Measurements from ENCODE around the gene ZNF565. TPM values are rescaled to one million over a fixed set of nuclear protein-coding genes. Genes with fewer than 3 reads are reported as not detected.

ZNF565 gene
- polyA plus RNA-seq, 1 donor (not counting 4 experiments of a cell fraction or from before 2014, with no cell fraction given), result 2.3 TPM

GRCh38 chr19:36140304-36141038 lies 74.0 kb downstream of the ZNF565 start:
- Histone ChIP-seq H3K36me3 (ENCODE audit: control insufficient read depth in 2 of 2, extremely low read depth in 1 of 2, insufficient read depth in 2 of 2, low read length in 2 of 2) (peaks cover 16 to 27% of the 10 kb centered on the region in 2 experiments), H3K9ac (ENCODE audit: control insufficient read depth, extremely low read depth, insufficient read depth, low read length) (peak overlapping the region; percentile 97), H3K4me3 (ENCODE audit: control insufficient read depth in 2 of 3, extremely low read depth in 1 of 3, insufficient read depth in 2 of 3, low read depth in 1 of 3, low read length in 3 of 3) (peak overlapping the region; percentile 89 to 100 (median 99)), H3K9me1 (ENCODE audit: control insufficient read depth, extremely low read depth, insufficient read depth, low read length) (peaks cover 2% of the 10 kb centered on the region), H3K4me1 (ENCODE audit: control insufficient read depth, extremely low read depth, insufficient read depth, low read length) (peaks cover 26% of the 10 kb centered on the region), H3K27ac (ENCODE audit: control insufficient read depth, insufficient read depth, low read length) (peak overlapping the region; percentile 98), H3K4me2 (ENCODE audit: control insufficient read depth, extremely low read depth, insufficient read depth, low read depth, low read length) (peak overlapping the region; percentile 78), H3K27me3 (ENCODE audit: control insufficient read depth, extremely low read depth, insufficient read depth, low read length) (no peaks in the 10 kb centered on the region), H3K79me2 (ENCODE audit: control insufficient read depth, insufficient read depth, low read length) (peaks cover 19% of the 10 kb centered on the region), H3K9me3 (ENCODE audit: control insufficient read depth, low read depth, low read length) (no peaks in the 10 kb centered on the region), H4K20me1 (ENCODE audit: control insufficient read depth, extremely low read depth, insufficient read depth, low read length) (peaks cover 8% of the 10 kb centered on the region), H2AFZ (ENCODE audit: control insufficient read depth, low read length) (no peak overlapping the region)
- TF ChIP-seq EZH2 (IDR thresholded peaks at IDR 0.05; ENCODE audit: low read length) (no peak), CTCF (optimal IDR thresholded peaks at IDR 0.05 in 1 of 3, IDR thresholded peaks at IDR 0.05 in 1 of 3, conservative IDR thresholded peaks at IDR 0.05 in 1 of 3; ENCODE audit: extremely low read depth in 1 of 3, insufficient read depth in 2 of 3, low read length in 3 of 3) (no peak)
- dilution Hi-C loops (cut with MboI; ENCODE audit: extremely low pct_ligation_motif_present, low sequenced_read_pairs), result no loop called here
- DNase-seq (ENCODE audit: low read depth, low spot score) (no peak), FAIRE-seq (no peak)

GRCh38 chr19:36139473-36140303 lies 74.8 kb downstream of the ZNF565 start, which contains the start of gene CAPNS1:
CAPNS1 (plus strand) TSS chr19:36140066; CDS start chr19:36141012, 946 bp downstream.
- no peaks in the 10 kb centered on the region for H3K9me3 ChIP-seq (ENCODE audit: control insufficient read depth, low read depth, low read length)
- H3K27me3 ChIP-seq (ENCODE audit: control insufficient read depth, extremely low read depth, insufficient read depth, low read length), result no peaks in the 10 kb centered on the region
- peak within 1 kb of the TSS; percentile 98 for H3K27ac ChIP-seq (ENCODE audit: control insufficient read depth, insufficient read depth, low read length)
- H2AFZ ChIP-seq (ENCODE audit: control insufficient read depth, low read length), result peak within 1 kb of the TSS; percentile 82
- peaks cover 26% of the 10 kb centered on the region for H3K4me1 ChIP-seq (ENCODE audit: control insufficient read depth, extremely low read depth, insufficient read depth, low read length)
- TF ChIP-seq CTCF (optimal IDR thresholded peaks at IDR 0.05 in 1 of 3, IDR thresholded peaks at IDR 0.05 in 1 of 3, conservative IDR thresholded peaks at IDR 0.05 in 1 of 3; ENCODE audit: extremely low read depth in 1 of 3, insufficient read depth in 2 of 3, low read length in 3 of 3) (peak in 1 of 3 experiments; percentile 4), EZH2 (IDR thresholded peaks at IDR 0.05; ENCODE audit: low read length) (no peak)
- peaks cover 13 to 24% of the 10 kb centered on the region in 2 experiments for H3K36me3 ChIP-seq (ENCODE audit: control insufficient read depth in 2 of 2, extremely low read depth in 1 of 2, insufficient read depth in 2 of 2, low read length in 2 of 2)
- DNase-seq (ENCODE audit: low read depth, low spot score) (no peak), FAIRE-seq (peak; percentile 48)
- peaks cover 2% of the 10 kb centered on the region for H3K9me1 ChIP-seq (ENCODE audit: control insufficient read depth, extremely low read depth, insufficient read depth, low read length)
- peak within 1 kb of the TSS; percentile 97 for H3K4me2 ChIP-seq (ENCODE audit: control insufficient read depth, extremely low read depth, insufficient read depth, low read depth, low read length)
- dilution Hi-C loops (cut with MboI; ENCODE audit: extremely low pct_ligation_motif_present, low sequenced_read_pairs), result no loop called here
- H4K20me1 ChIP-seq (ENCODE audit: control insufficient read depth, extremely low read depth, insufficient read depth, low read length), result peaks cover 8% of the 10 kb centered on the region
- H3K9ac ChIP-seq (ENCODE audit: control insufficient read depth, extremely low read depth, insufficient read depth, low read length), result peak within 1 kb of the TSS; percentile 97
- peak within 1 kb of the TSS; percentile 89 to 100 (median 99) for H3K4me3 ChIP-seq (ENCODE audit: control insufficient read depth in 2 of 3, extremely low read depth in 1 of 3, insufficient read depth in 2 of 3, low read depth in 1 of 3, low read length in 3 of 3)
- H3K79me2 ChIP-seq (ENCODE audit: control insufficient read depth, insufficient read depth, low read length), result peaks cover 19% of the 10 kb centered on the region

Data from keratinocyte (primary cell).